Stimulated activated CD8-positive, alpha-beta memory T cell treated with anti-CD3 and anti-CD28 coated beads, Interleukin-15, amount 100 ng/mL, for 1 hour (primary cell): ENCODE results near the gene CLPTM1L.
"Not testable (repeated sequence)": the region's sequence is repeated elsewhere in the genome, so short reads cannot be mapped to it uniquely, and the experiment has no call there.

Experiments used
- DNase-seq: peaks from one replicate; pipeline ENCODE4 v3.0.0-alpha.2; 2020; ENCODE audit warnings: low read depth

CLPTM1L gene

GRCh38 chr5:1289559-1289958 lies 55.3 kb downstream of the CLPTM1L start:
- not testable (repeated sequence) for DNase-seq

GRCh38 chr5:1288439-1289335 lies 56.2 kb downstream of the CLPTM1L start:
- no peak for DNase-seq

- no peak for DNase-seq
Observed at GRCh38 chr5:1285883-1286291, 59.0 kb downstream of the CLPTM1L start.

- DNase-seq: no peak
Observed at GRCh38 chr5:1285141-1285540, 59.8 kb downstream of the CLPTM1L start.

- not testable (repeated sequence) for DNase-seq
Observed at GRCh38 chr5:1284336-1284970, 60.4 kb downstream of the CLPTM1L start.

GRCh38 chr5:1283729-1284041 lies 61.2 kb downstream of the CLPTM1L start:
- not testable (repeated sequence) for DNase-seq

GRCh38 chr5:1282993-1283728 lies 61.7 kb downstream of the CLPTM1L start:
- DNase-seq: not testable (repeated sequence)

- no peak for DNase-seq
Observed at GRCh38 chr5:1282131-1282992, 62.5 kb downstream of the CLPTM1L start.

- DNase-seq: no peak
Observed at GRCh38 chr5:1281038-1281882, 63.6 kb downstream of the CLPTM1L start.

GRCh38 chr5:1280177-1281037 lies 64.5 kb downstream of the CLPTM1L start:
- no peak for DNase-seq

- no peak for DNase-seq
Observed at GRCh38 chr5:1279443-1280151, 65.3 kb downstream of the CLPTM1L start.

- DNase-seq: no peak
Observed at GRCh38 chr5:1278656-1279442, 66.0 kb downstream of the CLPTM1L start.

- no peak for DNase-seq
Observed at GRCh38 chr5:1278216-1278615, 66.7 kb downstream of the CLPTM1L start.

- DNase-seq: no peak
Observed at GRCh38 chr5:1277781-1278180, 67.1 kb downstream of the CLPTM1L start.

GRCh38 chr5:1277331-1277730 lies 67.6 kb downstream of the CLPTM1L start:
- DNase-seq: no peak

GRCh38 chr5:1276930-1277329 lies 68.0 kb downstream of the CLPTM1L start:
- DNase-seq: no peak

GRCh38 chr5:1275397-1276391 lies 69.2 kb downstream of the CLPTM1L start:
- DNase-seq: not testable (repeated sequence)
